Nephron progenitor cell (in vitro differentiated cells): ENCODE data around the gene VDR.

Experiments
- DNase-seq: peaks from one replicate; pipeline ENCODE4 v3.0.0; 2021
- H3K27ac Mint-ChIP-seq: 2 replicates; pipeline ENCODE4 v1.8.0; 2021; ENCODE audit warnings: mild to moderate bottlenecking, moderate library complexity, mixed read lengths
- H3K27me3 Mint-ChIP-seq: 2 replicates; pipeline ENCODE4 v1.8.0; 2021; ENCODE audit warnings: mild to moderate bottlenecking, low read depth, mixed read lengths; ENCODE audit not compliant: poor library complexity
- H3K36me3 Mint-ChIP-seq: 2 replicates; pipeline ENCODE4 v1.8.0; 2021; ENCODE audit warnings: low read depth, mixed read lengths
- H3K4me1 Mint-ChIP-seq: 2 replicates; pipeline ENCODE4 v1.8.0; 2021; ENCODE audit warnings: mixed read lengths
- H3K4me3 Mint-ChIP-seq: 2 replicates; pipeline ENCODE4 v1.8.0; 2021; ENCODE audit warnings: mild to moderate bottlenecking, moderate library complexity, mixed read lengths
- H3K9me3 Mint-ChIP-seq: 2 replicates; pipeline ENCODE4 v1.8.0; 2021; ENCODE audit warnings: mild to moderate bottlenecking, moderate library complexity, mixed read lengths
- TF ChIP-seq, protein P1 (sequence below): fragments of 200-600 bp; sonication (generic); IDR thresholded peaks from 2 replicates; pipeline ENCODE4 v1.5.0; 2021; ENCODE audit warnings: antibody characterized with exemption

VDR gene

GRCh38 chr12:47808574-47809365 is 96.0 kb downstream of the VDR start:
- TF ChIP-seq, protein P1, sequence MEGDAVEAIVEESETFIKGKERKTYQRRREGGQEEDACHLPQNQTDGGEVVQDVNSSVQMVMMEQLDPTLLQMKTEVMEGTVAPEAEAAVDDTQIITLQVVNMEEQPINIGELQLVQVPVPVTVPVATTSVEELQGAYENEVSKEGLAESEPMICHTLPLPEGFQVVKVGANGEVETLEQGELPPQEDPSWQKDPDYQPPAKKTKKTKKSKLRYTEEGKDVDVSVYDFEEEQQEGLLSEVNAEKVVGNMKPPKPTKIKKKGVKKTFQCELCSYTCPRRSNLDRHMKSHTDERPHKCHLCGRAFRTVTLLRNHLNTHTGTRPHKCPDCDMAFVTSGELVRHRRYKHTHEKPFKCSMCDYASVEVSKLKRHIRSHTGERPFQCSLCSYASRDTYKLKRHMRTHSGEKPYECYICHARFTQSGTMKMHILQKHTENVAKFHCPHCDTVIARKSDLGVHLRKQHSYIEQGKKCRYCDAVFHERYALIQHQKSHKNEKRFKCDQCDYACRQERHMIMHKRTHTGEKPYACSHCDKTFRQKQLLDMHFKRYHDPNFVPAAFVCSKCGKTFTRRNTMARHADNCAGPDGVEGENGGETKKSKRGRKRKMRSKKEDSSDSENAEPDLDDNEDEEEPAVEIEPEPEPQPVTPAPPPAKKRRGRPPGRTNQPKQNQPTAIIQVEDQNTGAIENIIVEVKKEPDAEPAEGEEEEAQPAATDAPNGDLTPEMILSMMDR, result no peak
- H3K27ac Mint-ChIP-seq, result peak overlapping the region; percentile 82
- no peak for DNase-seq
- H3K9me3 Mint-ChIP-seq, result no peaks in the 10 kb centered on the region
- peaks cover 93% of the 10 kb centered on the region for H3K4me1 Mint-ChIP-seq
- H3K27me3 Mint-ChIP-seq, result no peaks in the 10 kb centered on the region
- peaks cover 12% of the 10 kb centered on the region for H3K36me3 Mint-ChIP-seq
- peak overlapping the region; percentile 42 for H3K4me3 Mint-ChIP-seq

- TF ChIP-seq, protein P1, result no peak
- peaks cover 93% of the 10 kb centered on the region for H3K4me1 Mint-ChIP-seq
- no peak for DNase-seq
- H3K27ac Mint-ChIP-seq, result peak overlapping the region; percentile 82
- H3K4me3 Mint-ChIP-seq, result no peak overlapping the region
- H3K36me3 Mint-ChIP-seq, result peaks cover 12% of the 10 kb centered on the region
- no peaks in the 10 kb centered on the region for H3K27me3 Mint-ChIP-seq
- no peaks in the 10 kb centered on the region for H3K9me3 Mint-ChIP-seq
Measured at GRCh38 chr12:47808050-47808449, 96.7 kb downstream of the VDR start.

- TF ChIP-seq, protein P1, result no peak
- Mint-ChIP-seq H3K27ac (peak overlapping the region; percentile 52), H3K4me1 (peaks cover 94% of the 10 kb centered on the region), H3K27me3 (no peaks in the 10 kb centered on the region), H3K9me3 (no peaks in the 10 kb centered on the region), H3K36me3 (peaks cover 12% of the 10 kb centered on the region), H3K4me3 (no peak overlapping the region)
- no peak for DNase-seq
Measured at GRCh38 chr12:47807338-47807737, 97.5 kb downstream of the VDR start.

DNA sequence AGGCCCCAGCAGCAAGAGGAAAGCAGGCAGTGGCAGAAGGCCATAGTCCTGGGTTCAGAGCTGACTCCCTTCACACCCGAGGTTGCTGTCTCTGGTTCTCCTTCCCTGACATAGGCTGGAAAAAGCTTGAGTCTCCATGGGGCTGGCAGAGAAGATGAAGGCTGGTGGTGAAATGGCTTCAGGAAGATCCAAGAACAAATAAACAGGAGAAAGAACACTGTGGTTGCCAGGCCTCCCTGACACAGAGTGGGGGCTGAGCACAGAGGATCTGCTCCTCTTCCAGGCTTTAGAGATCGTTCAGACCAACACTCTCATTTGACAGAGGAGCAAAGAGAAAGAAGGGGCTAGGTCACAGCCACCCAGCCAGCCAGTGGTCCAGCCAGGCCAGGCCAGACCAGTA is 99.4 kb downstream of the VDR start:
- Mint-ChIP-seq H3K4me1 (peaks cover 92% of the 10 kb centered on the region), H3K4me3 (peak overlapping the region; percentile 18), H3K27ac (peak overlapping the region; percentile 96), H3K9me3 (no peaks in the 10 kb centered on the region), H3K36me3 (peaks cover 12% of the 10 kb centered on the region), H3K27me3 (peaks cover 4% of the 10 kb centered on the region)
- TF ChIP-seq, protein P1, result no peak
- no peak for DNase-seq

- peaks cover 86% of the 10 kb centered on the region for H3K4me1 Mint-ChIP-seq
- TF ChIP-seq, protein P1, result no peak
- peaks cover 12% of the 10 kb centered on the region for H3K36me3 Mint-ChIP-seq
- H3K27ac Mint-ChIP-seq, result peak overlapping the region; percentile 96
- H3K9me3 Mint-ChIP-seq, result no peaks in the 10 kb centered on the region
- peaks cover 4% of the 10 kb centered on the region for H3K27me3 Mint-ChIP-seq
- DNase-seq, result no peak
- H3K4me3 Mint-ChIP-seq, result no peak overlapping the region
Measured at GRCh38 chr12:47804171-47804570, 100.6 kb downstream of the VDR start.
